ENCODE measurements around the gene UBE2E1.

Gene UBE2E1

DNA sequence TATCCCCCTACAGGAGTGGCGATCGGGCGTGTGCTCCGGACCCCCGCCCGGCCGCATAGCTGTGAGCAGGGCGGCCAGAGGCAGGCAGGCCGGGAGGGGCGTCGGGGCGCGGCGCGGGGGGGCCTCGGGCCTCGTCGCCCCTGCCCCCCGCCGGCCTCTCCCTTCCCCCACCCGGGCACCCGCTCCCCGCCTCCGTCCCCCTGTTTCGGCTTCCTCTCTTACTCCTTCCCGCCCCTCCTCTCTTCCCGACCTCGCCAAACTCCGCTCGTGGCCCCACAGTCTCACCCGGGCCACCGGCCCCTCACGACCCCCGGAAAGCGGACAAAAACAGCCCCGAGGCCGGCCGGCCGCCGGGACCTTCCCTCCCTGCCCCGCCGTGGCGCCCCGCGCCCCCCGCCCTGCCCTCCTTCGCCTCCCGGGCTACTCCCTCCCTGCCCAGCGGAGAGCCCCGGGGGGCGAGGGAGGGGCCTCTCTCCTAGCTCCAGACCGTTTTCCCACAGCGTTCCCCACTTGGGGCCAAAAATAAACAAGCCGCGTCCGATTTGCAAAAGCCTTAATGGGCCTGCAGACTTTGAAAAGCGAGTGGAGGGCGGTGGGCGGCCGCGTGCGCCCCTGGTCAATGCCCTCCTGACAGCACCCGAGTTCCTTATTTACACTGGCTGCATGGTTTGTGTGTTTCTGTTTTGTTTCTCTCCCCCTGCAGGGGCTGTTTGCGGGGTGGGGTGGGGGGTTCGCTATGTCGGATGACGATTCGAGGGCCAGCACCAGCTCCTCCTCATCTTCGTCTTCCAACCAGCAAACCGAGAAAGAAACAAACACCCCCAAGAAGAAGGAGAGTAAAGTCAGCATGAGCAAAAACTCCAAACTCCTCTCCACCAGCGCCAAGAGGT lies 1.0 kb downstream of the UBE2E1 start:
- ChIA-PET POLR2A (interaction anchor here (0.6 to 3.2 kb wide), 2 partner anchors 110 to 157 kb away, joined by 3 to 11 read pairs; partner anchors contain the start of genes NKIRAS1 and RPL15), CTCF (no interaction called here)
- peak; percentile 41 for DNase-seq (ENCODE audit: extremely low spot score)
- no peak for TF ChIP-seq SP1 (IDR thresholded peaks at IDR 0.05)
- no peak for TF ChIP-seq BHLHE40 (IDR thresholded peaks at IDR 0.05; ENCODE audit: borderline replicate concordance)
- TF ChIP-seq NFRKB (IDR thresholded peaks at IDR 0.05): no peak
- no peak for TF ChIP-seq HDGF (IDR thresholded peaks at IDR 0.05; ENCODE audit: borderline replicate concordance)
- TF ChIP-seq CTBP1 (IDR thresholded peaks at IDR 0.05; ENCODE audit: borderline replicate concordance): no peak
- TF ChIP-seq ZNF384 (IDR thresholded peaks at IDR 0.05): no peak
- no peak for TF ChIP-seq FOXA1 (IDR thresholded peaks at IDR 0.05)
- TF ChIP-seq TARDBP (IDR thresholded peaks at IDR 0.05): no peak
- no peak for TF ChIP-seq FOXM1 (IDR thresholded peaks at IDR 0.05; ENCODE audit: borderline replicate concordance)

DNA sequence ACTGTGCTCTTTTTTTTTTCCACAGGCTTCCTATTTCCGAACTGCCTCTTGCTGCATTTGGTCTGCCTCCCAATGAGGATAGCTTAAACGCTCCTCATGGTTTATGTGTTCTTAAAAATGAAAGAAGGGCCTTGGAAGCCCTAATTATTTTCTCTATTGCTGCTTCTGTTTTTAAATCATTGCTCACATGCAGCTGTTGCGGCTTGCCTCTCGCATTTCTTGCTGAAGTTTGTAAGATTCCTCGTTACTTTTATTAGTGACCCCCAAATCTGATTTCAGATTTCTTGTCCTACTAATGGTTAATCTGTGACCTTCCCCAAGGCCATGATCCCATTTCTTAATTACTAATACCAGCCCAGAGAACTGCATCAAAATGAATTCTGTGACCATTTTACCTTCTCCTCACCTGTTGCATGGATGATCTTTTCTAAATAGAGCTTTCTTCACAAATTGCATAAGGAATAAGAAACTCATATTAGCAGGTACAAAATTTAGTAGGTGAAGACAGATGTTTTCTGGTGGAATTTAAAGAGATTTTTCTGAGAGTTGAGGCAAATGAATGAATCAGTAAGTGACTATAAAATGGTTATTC lies 1.8 kb downstream of the UBE2E1 start:
- DNase-seq (ENCODE audit: extremely low spot score): no peak
- no peak for TF ChIP-seq ARNT (IDR thresholded peaks at IDR 0.05)
- TF ChIP-seq ZNF384 (IDR thresholded peaks at IDR 0.05): peak; percentile 59; the same call in 1 of the 2 replicates
- ChIA-PET CTCF (no interaction called here), POLR2A (interaction anchor here (0.6 to 3.2 kb wide), 2 partner anchors 109 to 158 kb away, joined by 3 to 11 read pairs; partner anchors contain the start of genes NKIRAS1 and RPL15)

DNA sequence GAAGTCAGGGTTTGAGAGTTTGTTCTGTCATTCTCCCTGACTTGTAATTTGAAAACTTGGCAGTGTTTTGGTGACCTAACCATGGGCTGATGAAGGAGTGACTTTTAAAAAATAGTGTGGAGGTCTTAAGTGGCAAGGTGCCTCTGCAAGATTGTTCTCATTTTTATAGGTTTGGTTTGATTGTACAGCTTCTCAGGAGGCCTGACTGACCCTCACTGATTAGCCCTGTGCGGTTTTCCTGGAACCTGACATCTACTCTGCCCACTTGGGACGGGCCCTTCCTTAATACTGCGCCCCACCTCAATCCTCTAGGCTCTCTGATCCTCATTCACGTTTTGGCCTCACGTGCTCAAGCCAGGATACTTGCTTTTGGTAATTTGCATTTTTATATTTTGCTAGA lies 2.8 kb downstream of the UBE2E1 start:
- CTCF ChIA-PET: no interaction called here
- TF ChIP-seq, protein P1, sequence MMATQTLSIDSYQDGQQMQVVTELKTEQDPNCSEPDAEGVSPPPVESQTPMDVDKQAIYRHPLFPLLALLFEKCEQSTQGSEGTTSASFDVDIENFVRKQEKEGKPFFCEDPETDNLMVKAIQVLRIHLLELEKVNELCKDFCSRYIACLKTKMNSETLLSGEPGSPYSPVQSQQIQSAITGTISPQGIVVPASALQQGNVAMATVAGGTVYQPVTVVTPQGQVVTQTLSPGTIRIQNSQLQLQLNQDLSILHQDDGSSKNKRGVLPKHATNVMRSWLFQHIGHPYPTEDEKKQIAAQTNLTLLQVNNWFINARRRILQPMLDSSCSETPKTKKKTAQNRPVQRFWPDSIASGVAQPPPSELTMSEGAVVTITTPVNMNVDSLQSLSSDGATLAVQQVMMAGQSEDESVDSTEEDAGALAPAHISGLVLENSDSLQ (IDR thresholded peaks at IDR 0.05): no peak
- TF ChIP-seq LEF1 (IDR thresholded peaks at IDR 0.05; ENCODE audit: borderline replicate concordance): no peak
- TF ChIP-seq FOXA1 (IDR thresholded peaks at IDR 0.05): no peak
- no peak for TF ChIP-seq SUZ12 (IDR thresholded peaks at IDR 0.05)
- no peak for TF ChIP-seq NFRKB (IDR thresholded peaks at IDR 0.05)
- TF ChIP-seq FOXK2 (IDR thresholded peaks at IDR 0.05): no peak
- TF ChIP-seq L3MBTL2 (conservative IDR thresholded peaks at IDR 0.05): no peak
- TF ChIP-seq TARDBP (IDR thresholded peaks at IDR 0.05): no peak
- no peak for TF ChIP-seq SP1 (IDR thresholded peaks at IDR 0.05)
- no peak for TF ChIP-seq BHLHE40 (IDR thresholded peaks at IDR 0.05; ENCODE audit: borderline replicate concordance)
- TF ChIP-seq ARNT (IDR thresholded peaks at IDR 0.05): no peak
- TF ChIP-seq ZNF384 (IDR thresholded peaks at IDR 0.05): no peak
- no peak for TF ChIP-seq ELF4 (IDR thresholded peaks at IDR 0.05)
- TF ChIP-seq CTBP1 (IDR thresholded peaks at IDR 0.05; ENCODE audit: borderline replicate concordance): no peak
- no peak for TF ChIP-seq FOXM1 (IDR thresholded peaks at IDR 0.05; ENCODE audit: borderline replicate concordance)
- no peak for TF ChIP-seq HDGF (IDR thresholded peaks at IDR 0.05; ENCODE audit: borderline replicate concordance)
- no peak for DNase-seq (ENCODE audit: extremely low spot score)
- POLR2A ChIA-PET: interaction anchor here (3.2 kb wide), 1 partner anchor 108 kb away, joined by 11 read pairs; the partner anchor contains the start of genes NKIRAS1 and RPL15

DNA sequence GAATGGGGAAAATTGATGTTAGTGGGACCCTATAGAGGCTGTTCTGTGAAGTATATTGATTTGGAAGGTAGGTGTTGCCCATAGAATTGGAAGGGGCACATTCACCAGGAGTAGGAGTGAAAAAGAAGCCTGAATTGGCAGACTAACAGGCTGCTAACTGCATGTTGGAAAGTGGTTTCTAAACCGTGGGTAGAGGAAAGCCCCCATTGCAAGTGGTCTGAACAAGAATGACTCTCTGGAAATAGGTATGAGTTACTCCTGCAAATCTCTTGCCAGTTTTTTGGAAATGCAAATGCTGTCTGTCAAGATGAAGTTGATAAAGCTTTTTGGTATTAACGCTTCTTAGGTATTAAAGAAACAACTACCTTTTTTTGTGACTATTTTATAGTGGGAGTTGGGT lies 3.5 kb downstream of the UBE2E1 start:
- CTCF ChIA-PET: no interaction called here
- TF ChIP-seq NFRKB (IDR thresholded peaks at IDR 0.05) (no peak), CTBP1 (IDR thresholded peaks at IDR 0.05; ENCODE audit: borderline replicate concordance) (no peak), HDGF (IDR thresholded peaks at IDR 0.05; ENCODE audit: borderline replicate concordance) (no peak), FOXM1 (IDR thresholded peaks at IDR 0.05; ENCODE audit: borderline replicate concordance) (no peak), SUZ12 (IDR thresholded peaks at IDR 0.05) (no peak)
- TF ChIP-seq, protein P1 (IDR thresholded peaks at IDR 0.05): 0 out of 2 replicates have a peak, but pooled peaks have one; percentile 4
- POLR2A ChIA-PET: interaction anchor here (3.2 kb wide), 1 partner anchor 108 kb away, joined by 11 read pairs; the partner anchor contains the start of genes NKIRAS1 and RPL15
- no peak for DNase-seq (ENCODE audit: extremely low spot score)

DNA sequence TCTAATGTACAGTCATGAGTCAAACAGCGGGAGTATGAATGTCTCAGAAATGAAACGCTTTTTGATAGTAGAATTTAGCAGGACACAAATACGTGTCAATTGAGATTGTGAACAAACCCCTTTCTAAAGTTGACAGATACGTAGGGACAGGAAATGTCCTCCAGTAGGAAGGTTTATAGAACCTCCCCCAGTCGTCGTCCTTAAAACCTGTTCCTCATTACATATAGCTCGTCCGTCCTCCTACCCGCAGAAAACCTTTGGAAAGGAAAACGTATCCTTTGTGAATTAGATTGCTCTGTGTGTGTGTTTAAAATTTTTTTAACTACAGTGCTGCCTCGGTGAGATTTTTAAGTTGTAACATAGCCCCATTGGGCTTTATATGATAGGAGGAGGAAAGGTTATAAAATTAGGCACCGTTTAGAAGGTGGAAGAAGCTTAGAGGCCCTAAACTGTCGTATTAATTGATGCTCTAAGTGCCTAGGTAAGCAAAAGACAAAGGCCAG lies 4.1 kb downstream of the UBE2E1 start:
- TF ChIP-seq SP1 (IDR thresholded peaks at IDR 0.05) (no peak), FOXA1 (IDR thresholded peaks at IDR 0.05) (no peak), FOXM1 (IDR thresholded peaks at IDR 0.05; ENCODE audit: borderline replicate concordance) (no peak), TARDBP (IDR thresholded peaks at IDR 0.05) (no peak), ZNF384 (IDR thresholded peaks at IDR 0.05) (no peak)
- TF ChIP-seq, protein P1 (IDR thresholded peaks at IDR 0.05): no peak
- no peak for DNase-seq (ENCODE audit: extremely low spot score)
- CTCF ChIA-PET: interaction anchor here (1.2 kb wide), 1 partner anchor 79 kb away, joined by 4 read pairs; no protein-coding TSS in a partner anchor
- POLR2A ChIA-PET: interaction anchor here (0.8 kb wide), 1 partner anchor 50 kb away, joined by 3 read pairs; no protein-coding TSS in a partner anchor
